Activated CD8-positive, alpha-beta memory T cell treated with anti-CD3 and anti-CD28 coated beads, Interleukin-2, amount 50 U/mL, for 4 hours (primary cell): ENCODE data around the gene MOV10L1.

ENCODE experiments used
- DNase-seq: peaks from one replicate; pipeline ENCODE4 v3.0.0-alpha.2; 2020

Gene MOV10L1

GRCh38 chr22:50089682-50090411 lies at the start of gene MOV10L1:
Gene MOV10L1, plus strand, starts transcription at chr22:50090006. Its CDS starts 83 bp downstream, at chr22:50090089.
- DNase-seq: no peak

- no peak for DNase-seq
These were observed 49.1 kb upstream of the MOV10L1 start for GRCh38 chr22:50040717-50041116.

- DNase-seq: no peak
These were observed 48.3 kb upstream of the MOV10L1 start for GRCh38 chr22:50041361-50042065.

GRCh38 chr22:50044485-50045118 lies 45.2 kb upstream of the MOV10L1 start:
- DNase-seq: no peak

DNA sequence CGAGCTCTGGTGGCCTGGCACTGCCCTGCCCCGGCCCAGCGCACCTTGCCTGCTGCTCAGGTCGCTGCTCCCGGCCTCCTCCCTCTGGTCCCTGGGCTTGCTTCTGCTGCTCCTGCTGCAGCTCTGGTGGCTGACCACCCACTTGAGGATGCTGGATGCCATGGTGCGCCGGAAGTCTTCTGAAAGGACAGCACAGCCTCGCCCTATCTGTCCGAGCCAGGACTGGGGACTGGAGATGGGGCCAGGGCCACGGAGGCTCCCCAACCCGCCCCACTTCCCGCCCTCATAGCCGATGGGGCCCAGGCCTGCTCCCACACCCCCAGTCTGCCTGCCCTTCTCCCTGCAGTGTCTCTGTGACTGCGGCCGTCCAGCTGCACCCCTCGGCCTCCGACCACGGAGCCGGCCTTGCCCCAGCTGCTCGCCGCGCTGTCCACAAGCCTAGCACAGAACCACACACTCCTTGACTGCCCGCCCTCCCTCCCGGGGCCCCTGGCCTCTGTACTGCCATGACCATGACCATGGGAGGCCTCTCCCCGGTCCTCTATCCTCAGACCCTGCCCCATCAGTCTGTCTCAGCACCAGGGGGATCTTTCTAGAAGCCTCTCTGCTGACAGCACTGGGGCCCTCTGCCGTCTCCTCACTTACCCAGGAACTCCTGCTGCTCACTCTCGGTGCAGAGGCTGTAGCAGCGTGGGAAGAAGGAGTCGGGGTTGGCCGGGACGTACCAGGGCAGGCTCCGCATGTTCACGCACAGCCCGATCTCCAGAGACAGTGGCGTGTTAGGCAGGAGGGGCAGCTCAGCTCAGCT lies 44.4 kb upstream of the MOV10L1 start:
- no peak for DNase-seq

DNA sequence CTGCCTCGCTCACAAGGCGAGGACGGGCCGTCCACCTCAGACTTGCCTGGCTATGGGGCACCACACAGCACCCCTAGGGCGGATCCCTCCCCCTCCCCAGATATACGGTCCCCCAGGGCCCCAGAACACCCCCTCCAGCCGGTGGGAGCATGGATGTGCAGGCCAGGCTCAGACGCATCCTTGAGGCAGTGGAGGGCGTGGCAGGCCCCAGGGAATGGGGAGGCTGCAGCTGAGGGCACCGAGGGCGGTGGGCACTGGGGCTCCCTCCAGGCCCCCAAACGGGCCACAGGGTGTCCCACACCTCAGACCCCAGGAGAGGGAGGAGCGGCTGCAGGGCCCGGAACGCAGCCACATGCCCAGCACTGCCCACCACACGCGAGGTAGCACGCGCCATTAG lies 43.8 kb upstream of the MOV10L1 start:
- DNase-seq: no peak

- DNase-seq: no peak
These were observed 43.1 kb upstream of the MOV10L1 start for GRCh38 chr22:50046481-50047245.

DNA sequence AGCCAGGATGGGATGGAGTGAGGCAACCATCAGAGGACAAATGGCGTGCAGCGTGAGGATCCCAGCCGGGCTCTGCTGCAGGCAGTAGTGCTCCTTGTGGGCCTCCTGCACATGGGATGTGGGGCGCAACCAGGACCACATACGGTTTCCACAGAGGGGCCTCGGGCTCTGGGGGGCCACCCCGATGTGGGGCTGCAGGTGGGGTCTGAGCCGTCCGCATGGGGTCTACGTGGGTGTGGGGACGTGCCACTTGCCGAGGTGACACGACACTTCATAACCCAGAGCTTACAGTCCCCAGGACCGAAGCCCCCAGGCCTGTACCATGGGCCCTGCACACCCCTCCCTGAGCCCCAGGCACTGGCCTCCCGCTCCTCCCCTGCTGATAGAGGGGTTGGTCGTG lies 42.5 kb upstream of the MOV10L1 start:
- DNase-seq: no peak

DNA sequence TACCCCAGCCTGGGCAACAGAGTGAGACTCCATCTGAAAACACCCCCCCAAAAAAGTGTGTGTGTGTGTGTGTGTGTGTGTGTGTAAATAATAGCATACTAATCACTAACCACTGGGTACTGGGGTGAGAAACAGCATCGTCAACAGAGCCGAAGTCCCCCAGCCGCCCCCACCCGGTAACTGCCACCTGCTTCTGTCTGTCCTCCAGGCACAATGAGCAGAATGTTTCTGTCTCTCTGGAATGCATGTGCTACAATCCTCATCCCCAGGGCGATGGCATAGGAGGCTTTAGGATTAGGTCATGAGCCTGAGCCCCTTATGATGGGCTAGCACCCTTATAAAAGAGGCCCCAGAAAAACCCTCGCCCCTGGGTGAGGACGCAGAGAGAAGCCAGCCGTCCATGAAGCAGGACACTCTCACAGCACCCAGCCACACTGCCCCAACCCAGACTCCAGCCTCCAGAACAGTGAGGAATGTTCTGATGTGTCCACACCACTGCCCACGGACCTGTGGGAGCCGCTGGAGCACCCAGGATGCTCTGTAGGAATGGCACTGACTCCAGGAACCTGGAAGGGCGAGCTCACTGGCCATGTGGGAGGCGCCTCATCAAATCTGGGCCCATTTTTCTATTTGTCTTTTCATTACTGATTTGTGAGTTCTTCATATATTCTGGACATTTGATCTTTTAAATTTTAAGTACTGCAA lies 41.6 kb upstream of the MOV10L1 start:
- no peak for DNase-seq

DNA sequence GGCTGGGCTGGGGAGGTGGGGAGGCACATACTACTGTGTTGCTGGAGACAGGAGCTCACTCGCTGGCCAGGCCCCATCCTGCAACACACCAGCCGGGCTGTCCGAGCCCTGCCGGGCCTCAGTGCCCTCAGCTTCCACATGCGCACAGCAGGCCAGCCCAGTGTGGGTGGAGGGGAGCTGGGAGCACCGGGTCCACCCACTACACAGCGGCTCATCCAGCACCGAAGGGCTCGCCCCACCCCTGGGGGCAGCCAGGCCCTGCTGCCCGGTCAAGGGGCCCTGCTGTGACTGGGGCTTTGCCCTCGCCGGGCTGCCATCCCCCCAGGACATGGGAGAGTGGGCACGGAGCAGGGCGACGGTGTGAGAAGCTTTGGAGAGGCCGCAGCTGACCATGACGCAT lies 41.0 kb upstream of the MOV10L1 start:
- no peak for DNase-seq

DNA sequence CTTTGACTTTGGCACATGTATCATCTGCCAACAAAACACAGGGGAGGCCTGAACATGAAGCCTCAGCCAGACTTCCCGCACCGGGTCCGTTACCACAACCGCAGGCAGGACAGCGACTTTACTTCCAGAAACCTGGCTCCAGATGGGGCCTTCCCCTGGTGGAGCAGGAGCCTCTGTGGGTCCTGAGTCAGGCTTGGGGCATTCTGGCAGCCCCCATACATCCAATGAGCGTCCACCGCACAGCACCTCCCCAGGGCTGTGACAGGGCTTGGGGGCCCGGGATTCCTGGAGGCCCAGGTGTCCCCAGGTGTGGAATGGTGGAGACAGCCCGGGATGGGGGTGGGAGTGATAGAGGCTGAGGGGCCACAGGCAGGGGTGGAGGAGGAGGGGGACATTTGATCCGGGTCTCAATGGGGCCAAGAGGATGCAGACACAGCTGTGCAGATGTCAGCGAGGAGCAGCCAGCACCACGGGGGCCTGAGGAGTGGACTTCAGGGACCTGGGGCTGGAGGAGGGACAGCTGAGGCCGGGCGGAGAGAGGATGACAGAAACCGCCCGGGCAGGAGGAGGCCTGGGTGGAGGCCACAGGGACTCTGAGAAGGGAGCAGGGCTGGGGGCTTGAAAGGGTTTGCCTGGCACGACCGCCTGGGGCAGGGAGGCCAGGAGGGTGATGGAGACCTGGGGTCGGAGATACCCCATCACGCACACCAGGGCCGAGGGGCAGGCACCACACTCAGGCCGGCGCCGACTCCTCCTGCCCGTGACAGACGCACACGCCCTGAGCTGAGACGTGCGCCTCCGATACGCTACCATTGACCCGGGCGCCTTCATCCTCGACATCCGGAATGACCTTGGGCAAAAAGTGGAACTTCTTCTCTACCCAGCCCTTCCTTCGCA lies 40.3 kb upstream of the MOV10L1 start:
- DNase-seq: no peak

GRCh38 chr22:50051930-50052329 lies 37.9 kb upstream of the MOV10L1 start:
- no peak for DNase-seq

GRCh38 chr22:50053861-50054260 lies 35.9 kb upstream of the MOV10L1 start:
- DNase-seq: no peak

GRCh38 chr22:50056214-50056972 lies 33.4 kb upstream of the MOV10L1 start:
- no peak for DNase-seq

- DNase-seq: no peak
These were observed 32.3 kb upstream of the MOV10L1 start for GRCh38 chr22:50057278-50058060.

- no peak for DNase-seq
These were observed 31.5 kb upstream of the MOV10L1 start, which contains the start of gene TTLL8 for GRCh38 chr22:50058061-50058905. Gene TTLL8, minus strand, starts transcription at chr22:50058298.

- DNase-seq: no peak
These were observed 30.6 kb upstream of the MOV10L1 start for GRCh38 chr22:50058906-50059880.
